OCI-LY7 (cell line): ENCODE measurements around the gene MTAP.

Experiments
- CTCF ChIP-seq: fragments of 200-600 bp; sonication (generic); conservative IDR thresholded peaks from 2 replicates; pipeline ENCODE4 v1.5.1; 2014; ENCODE audit warnings: mild to moderate bottlenecking, antibody characterized with exemption, low read length, moderate library complexity, mixed read lengths
- EZH2phosphoT487 ChIP-seq: fragments of 200-600 bp; sonication (generic); IDR thresholded peaks from 2 replicates; pipeline ENCODE4 v1.6.1; 2018; ENCODE audit warnings: low read depth, borderline replicate concordance, mild to moderate bottlenecking, mixed run types, antibody characterized with exemption, low read length, moderate library complexity, mixed read lengths

DNA sequence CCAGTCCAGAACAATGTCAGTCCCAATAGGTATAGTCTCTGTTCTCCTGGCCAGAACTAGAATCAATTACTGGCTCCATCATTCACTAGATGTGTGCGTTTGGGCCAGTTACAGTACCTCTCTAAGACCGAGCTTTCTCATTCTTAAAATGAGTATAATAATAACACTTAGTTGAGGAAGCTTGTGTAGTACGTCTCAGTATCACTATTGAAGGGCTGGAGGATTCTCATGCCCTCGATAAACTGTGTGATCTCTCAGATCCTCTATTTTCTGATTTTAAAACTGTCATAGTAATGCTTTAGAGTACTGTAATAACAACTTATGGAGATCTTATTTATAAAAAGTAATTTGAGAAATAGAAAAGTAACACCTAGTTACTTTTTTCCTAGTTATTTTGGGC, 141.0 kb downstream of the MTAP start:
- TF ChIP-seq CTCF (no peak), EZH2phosphoT487 (no peak)
